Measurements from ENCODE around the gene PDCD11. TPM values are rescaled to one million over a fixed set of nuclear protein-coding genes. Genes with fewer than 3 reads are reported as not detected.

Gene PDCD11
- total RNA-seq, 4 donors from 2014 or later = 7.4 to 39.0 (median 22.2) TPM

- intact Hi-C loops (cut with DNase I; ENCODE audit: low total_unique reads) = no loop called here
- H3K27me3 ChIP-seq = no peaks in the 10 kb centered on the region
- TF ChIP-seq, protein P1, sequence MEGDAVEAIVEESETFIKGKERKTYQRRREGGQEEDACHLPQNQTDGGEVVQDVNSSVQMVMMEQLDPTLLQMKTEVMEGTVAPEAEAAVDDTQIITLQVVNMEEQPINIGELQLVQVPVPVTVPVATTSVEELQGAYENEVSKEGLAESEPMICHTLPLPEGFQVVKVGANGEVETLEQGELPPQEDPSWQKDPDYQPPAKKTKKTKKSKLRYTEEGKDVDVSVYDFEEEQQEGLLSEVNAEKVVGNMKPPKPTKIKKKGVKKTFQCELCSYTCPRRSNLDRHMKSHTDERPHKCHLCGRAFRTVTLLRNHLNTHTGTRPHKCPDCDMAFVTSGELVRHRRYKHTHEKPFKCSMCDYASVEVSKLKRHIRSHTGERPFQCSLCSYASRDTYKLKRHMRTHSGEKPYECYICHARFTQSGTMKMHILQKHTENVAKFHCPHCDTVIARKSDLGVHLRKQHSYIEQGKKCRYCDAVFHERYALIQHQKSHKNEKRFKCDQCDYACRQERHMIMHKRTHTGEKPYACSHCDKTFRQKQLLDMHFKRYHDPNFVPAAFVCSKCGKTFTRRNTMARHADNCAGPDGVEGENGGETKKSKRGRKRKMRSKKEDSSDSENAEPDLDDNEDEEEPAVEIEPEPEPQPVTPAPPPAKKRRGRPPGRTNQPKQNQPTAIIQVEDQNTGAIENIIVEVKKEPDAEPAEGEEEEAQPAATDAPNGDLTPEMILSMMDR (IDR thresholded peaks at IDR 0.05) = no peak
- peak in 1 of 2 donors; percentile 13 for TF ChIP-seq POLR2A (IDR thresholded peaks at IDR 0.05)
- H3K27ac ChIP-seq = peak overlapping the region; percentile 87 to 89
- H3K4me3 ChIP-seq = peak overlapping the region; percentile 59 to 64
- H3K36me3 ChIP-seq = no peaks in the 10 kb centered on the region
- H3K4me1 ChIP-seq = peaks cover 4 to 11% of the 10 kb centered on the region in 2 donors
- peak; percentile 60 for DNase-seq
- H3K9me3 ChIP-seq = no peaks in the 10 kb centered on the region
These were observed 97.8 kb downstream of the PDCD11 start for GRCh38 chr10:103493916-103494877.

- Histone ChIP-seq H3K4me3 (peak overlapping the region; percentile 59 to 64), H3K4me1 (peaks cover 4 to 11% of the 10 kb centered on the region in 2 donors), H3K9me3 (no peaks in the 10 kb centered on the region), H3K27ac (peak overlapping the region; percentile 87 to 89), H3K27me3 (no peaks in the 10 kb centered on the region), H3K36me3 (no peaks in the 10 kb centered on the region)
- intact Hi-C loops (cut with DNase I; ENCODE audit: low total_unique reads) = no loop called here
- no peak for DNase-seq
- TF ChIP-seq, protein P1 (IDR thresholded peaks at IDR 0.05) = no peak
- no peak for TF ChIP-seq POLR2A (IDR thresholded peaks at IDR 0.05)
These were observed 98.9 kb downstream of the PDCD11 start for GRCh38 chr10:103495321-103495720.

MicroRNAs within 50 kb of the gene (microRNA counts, 767-probe panel; counts per million panel counts)
- 0 counts per million in 2 donors for microRNA hsa-miR-1307-3p

Small RNA genes within 50 kb of the gene (microRNA-seq; reads per million reads assigned to microRNA genes)
- gene MIR1307 (ENCODE audit: borderline microRNAs expressed, borderline replicate concordance) = 214 reads per million, percentile 64 among the genes with 10 or more reads in this experiment

Other genes starting within 250 kb of the PDCD11 start
- gene NT5C2, start 203.4 kb upstream of the PDCD11 start, total RNA-seq = 100 to 1,000 TPM in 2 of 4 donors, 10 to 100 TPM in 2; 12.3 to 134 (median 99.4) TPM
- under 1 TPM in 2 of 4 donors, not detected in 2; 0.26 to 0.35 TPM for gene RPEL1, start 150.7 kb upstream of the PDCD11 start, total RNA-seq
- under 1 TPM in 1 of 4 donors, not detected in 3; 0.55 TPM for gene INA, start 119.5 kb upstream of the PDCD11 start, total RNA-seq
- gene PCGF6, start 45.5 kb upstream of the PDCD11 start, total RNA-seq = 10 to 100 TPM in 2 of 4 donors, 1 to 10 TPM in 2; 1.5 to 19.2 (median 9.7) TPM
- gene TAF5, start 28.6 kb upstream of the PDCD11 start, total RNA-seq = 1 to 10 TPM; 1.8 to 8.6 (median 6.0) TPM
- gene ATP5MK, start 151 bp upstream of the PDCD11 start, total RNA-seq = 100 to 1,000 TPM in 3 of 4 donors, 10 to 100 TPM in 1; 74.1 to 379 (median 185) TPM
- gene CALHM2, start 55.7 kb downstream of the PDCD11 start, total RNA-seq = 10 to 100 TPM; 29.7 to 98.7 (median 46.8) TPM
- gene CALHM1, start 62.3 kb downstream of the PDCD11 start, total RNA-seq = not detected
- not detected for gene CALHM3, start 82.6 kb downstream of the PDCD11 start, total RNA-seq
- gene NEURL1, start 97.1 kb downstream of the PDCD11 start, total RNA-seq = 10 to 100 TPM in 2 of 4 donors, 1 to 10 TPM in 2; 3.8 to 46.1 (median 14.1) TPM

All from uterus (tissue), 4 donors.